Epithelial cell of esophagus (primary cell): ENCODE results near the gene FOXL2NB.

Source experiments
- DNase-seq: peaks from one replicate; pipeline ENCODE4 v3.0.0; 2010; ENCODE audit warnings: low read depth
- H3K4me3 ChIP-seq: 2 replicates; pipeline ENCODE4 v1.5.1; 2011; ENCODE audit warnings: mild to moderate bottlenecking, low read length, control low read depth
- TF ChIP-seq, protein P1 (sequence below): IDR thresholded peaks from 2 replicates; pipeline ENCODE4 v1.5.1; 2011; ENCODE audit warnings: low read depth, mild to moderate bottlenecking, low read length, control low read depth, inconsistent platforms; ENCODE audit not compliant: insufficient read depth; ENCODE audit errors: missing control alignments

The FOXL2NB gene

DNA sequence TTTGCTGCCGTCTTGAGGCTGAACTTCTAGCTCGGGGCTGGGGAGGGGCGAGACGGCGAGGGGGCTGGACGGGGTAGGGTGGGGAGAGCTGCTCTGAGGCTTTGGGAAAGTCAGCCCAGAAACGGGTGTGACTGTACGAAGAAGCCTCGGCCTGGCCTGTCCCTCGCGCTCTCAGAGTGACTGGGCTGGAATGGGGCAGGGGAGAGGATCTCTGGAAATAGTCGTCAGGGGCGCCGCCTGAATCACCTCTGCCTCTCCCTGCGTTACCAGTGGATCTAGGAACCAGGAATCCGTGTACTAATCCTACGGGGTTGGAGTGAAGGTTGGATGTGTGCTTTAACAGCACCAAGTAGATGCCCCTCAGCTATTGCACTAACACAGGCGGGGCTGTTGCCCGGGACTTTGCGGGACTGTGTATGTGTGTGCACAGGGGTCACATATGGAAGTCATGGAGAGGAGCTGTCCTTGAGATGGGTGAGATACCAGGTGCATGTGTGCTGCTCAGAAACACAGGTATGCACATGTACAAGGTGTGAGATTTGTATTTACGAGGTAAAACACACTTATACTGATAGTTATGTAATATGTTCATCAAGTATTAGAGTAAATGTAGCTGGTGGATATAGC, 591 bp downstream of the FOXL2NB start:
- H3K4me3 ChIP-seq = no peak overlapping the region

DNA sequence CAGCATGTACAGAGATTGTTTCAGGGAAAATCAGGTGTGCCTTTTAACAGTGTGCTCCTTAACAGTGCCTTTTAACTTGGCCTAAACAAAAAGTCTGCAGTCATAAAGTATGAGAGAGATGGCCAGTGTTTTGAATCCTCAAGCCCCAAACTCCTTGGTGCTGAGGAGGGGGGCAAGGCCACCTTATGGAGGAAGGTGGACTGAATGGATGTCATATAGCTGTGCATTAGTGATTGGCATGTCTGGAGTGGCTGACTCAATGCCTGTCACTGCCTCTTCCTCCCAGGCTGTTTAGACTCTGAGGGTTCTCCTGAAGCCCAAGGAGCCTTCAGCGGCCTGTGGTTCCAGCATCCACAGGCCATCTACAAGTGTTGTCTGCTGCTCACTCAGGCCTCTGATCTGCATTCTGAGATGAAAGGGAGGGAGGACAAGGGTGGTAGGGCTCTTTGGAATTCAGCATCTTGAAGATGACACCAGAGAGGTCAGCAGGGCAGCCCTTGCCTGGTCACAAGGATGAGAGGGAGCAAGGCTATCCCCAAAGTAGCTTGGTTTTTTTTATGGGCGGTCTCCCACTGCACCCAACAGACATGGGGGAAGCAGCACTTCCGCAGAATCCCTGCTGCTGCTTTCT, 1.5 kb downstream of the FOXL2NB start:
- H3K4me3 ChIP-seq = no peak overlapping the region
- peak; percentile 10 for DNase-seq
- TF ChIP-seq, protein P1, sequence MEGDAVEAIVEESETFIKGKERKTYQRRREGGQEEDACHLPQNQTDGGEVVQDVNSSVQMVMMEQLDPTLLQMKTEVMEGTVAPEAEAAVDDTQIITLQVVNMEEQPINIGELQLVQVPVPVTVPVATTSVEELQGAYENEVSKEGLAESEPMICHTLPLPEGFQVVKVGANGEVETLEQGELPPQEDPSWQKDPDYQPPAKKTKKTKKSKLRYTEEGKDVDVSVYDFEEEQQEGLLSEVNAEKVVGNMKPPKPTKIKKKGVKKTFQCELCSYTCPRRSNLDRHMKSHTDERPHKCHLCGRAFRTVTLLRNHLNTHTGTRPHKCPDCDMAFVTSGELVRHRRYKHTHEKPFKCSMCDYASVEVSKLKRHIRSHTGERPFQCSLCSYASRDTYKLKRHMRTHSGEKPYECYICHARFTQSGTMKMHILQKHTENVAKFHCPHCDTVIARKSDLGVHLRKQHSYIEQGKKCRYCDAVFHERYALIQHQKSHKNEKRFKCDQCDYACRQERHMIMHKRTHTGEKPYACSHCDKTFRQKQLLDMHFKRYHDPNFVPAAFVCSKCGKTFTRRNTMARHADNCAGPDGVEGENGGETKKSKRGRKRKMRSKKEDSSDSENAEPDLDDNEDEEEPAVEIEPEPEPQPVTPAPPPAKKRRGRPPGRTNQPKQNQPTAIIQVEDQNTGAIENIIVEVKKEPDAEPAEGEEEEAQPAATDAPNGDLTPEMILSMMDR = no peak

More for the DNA sequence above, 591 bp downstream of the FOXL2NB start:
- TF ChIP-seq, protein P1 = no peak
- DNase-seq = no peak

DNA sequence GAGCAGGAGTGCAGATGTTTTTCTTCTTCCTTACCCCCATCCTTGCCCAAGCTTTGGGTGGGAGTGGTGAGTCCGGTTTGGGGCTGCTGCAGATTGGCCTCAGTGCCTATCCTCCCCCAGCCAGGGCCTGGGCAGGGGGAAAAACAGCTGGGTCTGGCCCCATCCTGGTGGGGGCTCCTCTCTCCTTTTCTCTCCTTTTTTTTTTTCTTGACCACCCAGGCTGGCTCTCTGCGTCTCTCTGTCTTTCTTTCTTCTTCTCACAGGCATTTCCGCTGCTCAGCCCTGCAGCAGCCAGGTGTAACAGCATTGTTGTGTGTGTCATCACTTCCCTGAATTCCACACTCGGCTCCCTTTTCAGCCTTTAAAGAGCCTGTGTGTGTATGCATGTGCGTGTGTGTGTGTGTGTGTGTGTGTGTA, 2.0 kb downstream of the FOXL2NB start:
- no peak overlapping the region for H3K4me3 ChIP-seq
- DNase-seq = peak; percentile 55
- TF ChIP-seq, protein P1 = no peak

DNA sequence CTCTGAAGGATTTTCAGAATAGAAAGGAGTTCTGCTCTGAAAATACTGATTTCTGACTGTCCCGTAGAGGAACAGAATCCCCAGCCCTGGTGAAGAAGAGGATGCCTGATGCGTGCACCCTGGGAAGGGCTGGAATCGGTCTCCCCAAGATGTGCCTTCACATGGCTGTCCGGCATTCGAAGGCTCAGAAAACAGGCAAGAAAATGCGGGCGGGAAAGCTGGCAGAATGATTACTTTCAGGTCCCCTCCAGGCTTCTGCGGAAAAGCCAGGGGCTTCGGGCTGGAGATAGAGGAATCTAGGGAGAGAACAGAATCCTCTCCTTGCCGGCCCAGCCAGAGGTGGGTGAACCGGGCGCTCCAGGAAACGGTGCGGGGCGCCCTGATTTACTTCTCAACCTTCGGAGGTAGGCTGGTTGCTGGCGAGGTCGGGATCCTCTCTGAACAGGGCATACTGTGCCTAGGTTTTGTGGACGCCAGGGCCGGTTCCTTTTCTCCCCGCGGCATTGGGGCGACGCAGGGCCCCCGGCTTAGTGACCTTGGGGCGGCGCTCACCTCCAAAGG, 2.5 kb downstream of the FOXL2NB start:
- no peak for DNase-seq
- no peak overlapping the region for H3K4me3 ChIP-seq
- TF ChIP-seq, protein P1 = no peak

DNA sequence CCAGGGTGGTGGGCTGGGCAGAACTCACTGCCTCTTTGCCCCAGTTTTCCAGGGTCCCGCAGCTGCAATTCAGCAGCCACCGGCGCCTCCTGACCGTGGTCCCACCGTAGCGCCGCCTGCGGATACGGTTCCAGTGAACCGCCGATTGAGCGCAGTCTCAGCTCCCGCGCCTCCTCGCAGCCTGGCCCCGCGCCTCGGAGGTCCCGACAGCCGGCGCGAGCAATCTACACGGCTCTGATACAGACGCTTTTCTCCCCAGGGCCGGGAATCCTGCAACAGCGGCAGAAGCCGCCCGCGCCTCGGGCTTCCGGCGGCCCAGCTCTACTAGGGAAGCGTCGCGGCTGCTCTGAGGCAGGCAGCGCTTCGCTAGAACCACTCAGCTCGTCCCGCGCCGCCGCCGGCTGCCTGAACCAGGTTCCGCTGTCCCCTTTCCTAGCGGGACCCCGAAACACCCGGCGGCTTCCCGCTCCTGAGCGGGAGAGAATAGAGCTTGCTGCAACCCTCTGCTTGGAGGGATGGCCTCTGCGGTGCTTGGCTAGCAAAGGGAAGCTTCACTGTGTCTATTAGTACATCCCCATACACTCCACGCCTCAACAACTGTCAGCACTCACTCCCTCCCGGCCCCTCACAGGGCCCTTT, 3.1 kb downstream of the FOXL2NB start:
- peak; percentile 43 for DNase-seq
- TF ChIP-seq, protein P1 = no peak
- peak overlapping the region; percentile 8 for H3K4me3 ChIP-seq

DNA sequence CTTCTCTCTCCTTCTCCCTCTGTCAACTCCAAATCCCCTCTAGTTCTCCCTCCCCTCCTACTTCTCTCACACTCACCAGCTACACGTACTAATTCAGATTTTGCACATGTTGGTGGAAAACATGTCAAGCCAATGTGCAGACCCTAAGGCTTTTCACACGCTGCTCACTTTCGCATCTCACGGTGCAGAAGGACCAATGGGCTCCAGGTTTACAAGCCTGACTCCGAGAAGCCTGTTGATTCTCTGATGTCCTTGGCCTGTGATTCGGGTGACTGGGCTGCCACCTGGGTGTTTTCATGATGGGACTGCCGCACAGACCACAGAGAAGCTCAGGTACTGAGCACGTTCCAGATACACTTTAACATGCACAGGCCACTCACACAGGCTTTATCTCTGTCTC, 3.7 kb downstream of the FOXL2NB start:
- no peak overlapping the region for H3K4me3 ChIP-seq
- DNase-seq = no peak
- TF ChIP-seq, protein P1 = no peak
